Liver (tissue), 3 donors: Measurements from ENCODE around the gene C12orf57.

Source experiments
- CTCF ChIP-seq: fragments of 150-350 bp; IDR thresholded peaks from 2 replicates; pipeline ENCODE4 v1.5.1; 2017; ENCODE audit warnings: improper control_type of control experiment, low read depth, low read length; ENCODE audit not compliant: missing input control
- EGR1 ChIP-seq, 2 donors: IDR thresholded peaks; 2 replicates each; pipeline ENCODE4 v1.6.1; 2016 to 2018; ENCODE audit warnings: antibody characterized with exemption in 2 of 2, low read depth in 2 of 2
- REST ChIP-seq: IDR thresholded peaks from 2 replicates; pipeline ENCODE4 v1.6.1; 2016; ENCODE audit warnings: antibody characterized with exemption, mild to moderate bottlenecking
- YY1 ChIP-seq: IDR thresholded peaks from 2 replicates; pipeline ENCODE4 v1.6.1; 2016; ENCODE audit warnings: antibody characterized with exemption, mild to moderate bottlenecking
- donor health status: healthy.
- donor health status: healthy.

GRCh38 chr12:6961278-6961694 lies 17.5 kb downstream of the C12orf57 start:
- TF ChIP-seq EGR1 (IDR thresholded peaks at IDR 0.05; ENCODE audit: low read depth in 2 of 2): peak; percentile 95 to 99
- no peak for TF ChIP-seq CTCF
- peak; percentile 21 for TF ChIP-seq REST
- peak; percentile 67 for TF ChIP-seq YY1
